Endothelial cell of umbilical vein (primary cell): ENCODE data around the gene EPHA8. TPM values are rescaled to one million over a fixed set of nuclear protein-coding genes. Genes with fewer than 3 reads are reported as not detected.

Experiments used
- BruUV-seq: library from RNA; stranded (reverse); fragments of 400-500 nt; replicated peaks from 2 replicates; lab custom pipeline; 2021; lab: Mats Ljungman, UMichigan
- CTCF ChIA-PET: fragments of 300-600, 350-600 bp; sonication (Branson Sonifier 250); formaldehyde crosslinking; loops from one replicate; lab custom pipeline; 2021; ENCODE audit warnings: antibody characterized with exemption, inconsistent platforms; lab: Charles Lee
- POLR2A ChIA-PET: fragments of 300-600, 350-600 bp; sonication (Branson Sonifier 250); formaldehyde crosslinking; loops from one replicate; lab custom pipeline; 2021; ENCODE audit warnings: antibody characterized with exemption, inconsistent platforms; lab: Charles Lee
- DNase-seq: peaks from one replicate; pipeline ENCODE4 v3.0.0-alpha.2; 2011; ENCODE audit warnings: low read depth, low spot score
- FAIRE-seq: peaks from 2 replicates; lab custom pipeline; 2011; peaks lifted over from hg19 to GRCh38; lab: Jason Lieb, UNC
- H2AFZ ChIP-seq: 2 replicates; pipeline ENCODE4 v1.6.0; 2012; ENCODE audit warnings: low read depth, low read length, control low read depth, inconsistent platforms
- H3K27ac ChIP-seq: 2 replicates; pipeline ENCODE4 v1.5.1; 2011; ENCODE audit warnings: low read depth, mild to moderate bottlenecking, control low read depth, low read length, moderate library complexity; ENCODE audit not compliant: insufficient read depth
- H3K27me3 ChIP-seq, 2 experiments: 2 replicates each; pipeline versions ENCODE4 v1.6.0 to v1.6.1; 2011; ENCODE audit warnings: low read length in 2 of 2, mixed read lengths in 1 of 2; ENCODE audit not compliant: control insufficient read depth in 2 of 2, insufficient read depth in 2 of 2
- H3K36me3 ChIP-seq, 2 experiments: 2 replicates in 1 of 2; 3 replicates in 1 of 2; pipeline ENCODE4 v1.5.1; 2011; ENCODE audit warnings: low read length in 2 of 2, mild to moderate bottlenecking in 1 of 2, moderate library complexity in 1 of 2; ENCODE audit not compliant: control insufficient read depth in 2 of 2, insufficient read depth in 2 of 2; ENCODE audit errors: extremely low read depth in 1 of 2
- H3K4me1 ChIP-seq: 3 replicates; pipeline ENCODE4 v1.5.1; 2011; ENCODE audit warnings: mild to moderate bottlenecking, low read length; ENCODE audit not compliant: control insufficient read depth, insufficient read depth; ENCODE audit errors: extremely low read depth
- H3K4me2 ChIP-seq: 2 replicates; pipeline ENCODE4 v1.6.1; 2011; ENCODE audit warnings: low read length, control low read depth, mixed read lengths; ENCODE audit not compliant: insufficient read depth
- H3K4me3 ChIP-seq, 3 experiments: fragments of 200-600 bp in 1 of 3; sonication (generic), shearing (Covaris generic) in 1 of 3; replicated peaks in 1 of 3; 2 replicates each; pipeline ENCODE4 v1.5.1; 2011 to 2016; ENCODE audit warnings: control low read depth in 3 of 3, low read length in 3 of 3, mild to moderate bottlenecking in 2 of 3, inconsistent platforms in 1 of 3, low read depth in 1 of 3, moderate library complexity in 1 of 3; ENCODE audit not compliant: insufficient read depth in 1 of 3
- H3K79me2 ChIP-seq: 2 replicates; pipeline ENCODE4 v1.6.0; 2012; ENCODE audit warnings: low read length, inconsistent platforms; ENCODE audit not compliant: control insufficient read depth, insufficient read depth
- H3K9ac ChIP-seq: replicated peaks from 2 replicates; pipeline ENCODE3; 2011; ENCODE audit warnings: low read length, control low read depth; ENCODE audit not compliant: insufficient read depth; ENCODE audit errors: extremely low read depth
- H3K9me1 ChIP-seq: replicated peaks from 3 replicates; pipeline ENCODE4 v1.6.0; 2011; ENCODE audit warnings: mild to moderate bottlenecking, low read length; ENCODE audit not compliant: control insufficient read depth, insufficient read depth; ENCODE audit errors: extremely low read depth
- H3K9me3 ChIP-seq: replicated peaks from 2 replicates; pipeline ENCODE4 v1.5.1; 2012; ENCODE audit warnings: low read length, inconsistent platforms; ENCODE audit not compliant: control insufficient read depth, insufficient read depth
- H4K20me1 ChIP-seq: replicated peaks from 2 replicates; pipeline ENCODE3; 2011; ENCODE audit warnings: mild to moderate bottlenecking, low read length; ENCODE audit not compliant: control insufficient read depth, insufficient read depth; ENCODE audit errors: extremely low read depth
- EZH2 ChIP-seq: IDR thresholded peaks from 2 replicates; pipeline ENCODE4 v1.6.1; 2012; ENCODE audit warnings: borderline replicate concordance, low read depth, mild to moderate bottlenecking, moderate library complexity, low read length, inconsistent platforms; ENCODE audit not compliant: severe bottlenecking
- FOS ChIP-seq: IDR thresholded peaks from 2 replicates; pipeline ENCODE4 v1.6.1; 2011; ENCODE audit warnings: mild to moderate bottlenecking, low read length, moderate library complexity, borderline replicate concordance; ENCODE audit not compliant: insufficient read depth
- GATA2 ChIP-seq: IDR thresholded peaks from 2 replicates; pipeline ENCODE4 v1.7.0; 2011; ENCODE audit warnings: low read depth, mild to moderate bottlenecking, moderate library complexity, mixed read lengths, low read length; ENCODE audit not compliant: insufficient read length, insufficient read depth
- JUN ChIP-seq: IDR thresholded peaks from 2 replicates; pipeline ENCODE4 v1.6.1; 2011; ENCODE audit warnings: borderline replicate concordance, low read depth; ENCODE audit not compliant: insufficient read length, insufficient read depth
- MYC ChIP-seq: IDR thresholded peaks from one replicate; pipeline ENCODE4 v1.6.1; 2011; ENCODE audit warnings: mild to moderate bottlenecking, low read depth, low read length
- POLR2A ChIP-seq: IDR thresholded peaks from 2 replicates; pipeline ENCODE4 v1.6.1; 2012; ENCODE audit warnings: low read depth, mild to moderate bottlenecking, control low read depth, low read length
- POLR2AphosphoS5 ChIP-seq: IDR thresholded peaks from 2 replicates; pipeline ENCODE4 v1.6.1; 2012; ENCODE audit warnings: low read depth, mild to moderate bottlenecking, control low read depth, low read length, moderate library complexity; ENCODE audit not compliant: insufficient read depth
- dilution Hi-C: fragments of 300-500 bp; cut with MboI; formaldehyde crosslinking; loops from one replicate; pipeline ENCODE4 v1.15.0; 2019; ENCODE audit warnings: low sequenced_read_pairs; ENCODE audit not compliant: extremely low pct_ligation_motif_present
- intact Hi-C: fragments of 100-400 bp; cut with micrococcal nuclease; formaldehyde crosslinking; loops from one replicate; pipeline ENCODE4 v1.10.0; 2022
- polyA plus RNA-seq, 4 experiments: library from polyadenylated mRNA; depleted of rRNA in 3 of 4; stranded (reverse) in 3 of 4; unstranded in 1 of 4; fragments of >200 nt; gene quantifications; 2 replicates each; pipeline versions ENCODE4 v1.2.1 to v1.2.3, GENCODE V29; 2011 to 2012; ENCODE audit warnings: missing spikeins in 1 of 4
- total RNA-seq: library from RNA; stranded (reverse); gene quantifications from 2 replicates; pipeline ENCODE4 v1.2.3, GENCODE V29; 2021
- TF ChIP-seq, protein P1 (sequence below): IDR thresholded peaks from 2 replicates; pipeline ENCODE4 v1.6.1; 2011; ENCODE audit not compliant: insufficient read depth, insufficient read length
- TF ChIP-seq, protein P2 (sequence below), 2 donors: IDR thresholded peaks; 1 replicate in 1 of 2; 2 replicates in 1 of 2; pipeline ENCODE4 v1.5.1; 2011; ENCODE audit warnings: low read length in 2 of 2, mild to moderate bottlenecking in 2 of 2, moderate library complexity in 2 of 2, control low read depth in 1 of 2, inconsistent platforms in 1 of 2, low read depth in 1 of 2; ENCODE audit not compliant: insufficient read depth in 1 of 2; ENCODE audit errors: extremely low read depth in 1 of 2

EPHA8 gene
- total and polyA plus RNA-seq, 2 donors (not counting 3 experiments of a cell fraction or from before 2014, with no cell fraction given) = not detected

DNA sequence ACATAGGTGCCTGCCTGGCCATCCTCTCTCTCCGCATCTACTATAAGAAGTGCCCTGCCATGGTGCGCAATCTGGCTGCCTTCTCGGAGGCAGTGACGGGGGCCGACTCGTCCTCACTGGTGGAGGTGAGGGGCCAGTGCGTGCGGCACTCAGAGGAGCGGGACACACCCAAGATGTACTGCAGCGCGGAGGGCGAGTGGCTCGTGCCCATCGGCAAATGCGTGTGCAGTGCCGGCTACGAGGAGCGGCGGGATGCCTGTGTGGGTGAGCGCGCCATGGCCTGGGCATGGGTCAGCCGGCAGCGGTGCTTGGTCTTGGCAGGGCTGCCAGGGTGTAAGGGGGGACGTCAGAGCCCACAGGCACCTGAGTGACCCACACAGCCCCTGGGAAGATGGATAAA is 13.3 kb downstream of the EPHA8 start:
- BruUV-seq = no TSS peak
- Histone ChIP-seq H2AFZ (no peak overlapping the region), H4K20me1 (no peaks in the 10 kb centered on the region), H3K9me1 (no peaks in the 10 kb centered on the region), H3K4me1 (no peaks in the 10 kb centered on the region), H3K9ac (no peak overlapping the region), H3K79me2 (no peaks in the 10 kb centered on the region), H3K36me3 (no peaks in the 10 kb centered on the region), H3K4me3 (no peak overlapping the region), H3K27ac (no peak overlapping the region), H3K9me3 (no peaks in the 10 kb centered on the region), H3K4me2 (no peak overlapping the region), H3K27me3 (no peaks in the 10 kb centered on the region)
- dilution Hi-C loops (no loop called here), intact Hi-C loops (no loop called here)
- FAIRE-seq = no peak
- ChIA-PET CTCF (no interaction called here), POLR2A (no interaction called here)
- DNase-seq = no peak
- no peak for TF ChIP-seq JUN
- TF ChIP-seq EZH2 = no peak
- no peak for TF ChIP-seq POLR2A
- no peak for TF ChIP-seq MYC
- TF ChIP-seq, protein P1, sequence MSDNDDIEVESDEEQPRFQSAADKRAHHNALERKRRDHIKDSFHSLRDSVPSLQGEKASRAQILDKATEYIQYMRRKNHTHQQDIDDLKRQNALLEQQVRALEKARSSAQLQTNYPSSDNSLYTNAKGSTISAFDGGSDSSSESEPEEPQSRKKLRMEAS = no peak
- no peak for TF ChIP-seq FOS
- TF ChIP-seq, protein P2, sequence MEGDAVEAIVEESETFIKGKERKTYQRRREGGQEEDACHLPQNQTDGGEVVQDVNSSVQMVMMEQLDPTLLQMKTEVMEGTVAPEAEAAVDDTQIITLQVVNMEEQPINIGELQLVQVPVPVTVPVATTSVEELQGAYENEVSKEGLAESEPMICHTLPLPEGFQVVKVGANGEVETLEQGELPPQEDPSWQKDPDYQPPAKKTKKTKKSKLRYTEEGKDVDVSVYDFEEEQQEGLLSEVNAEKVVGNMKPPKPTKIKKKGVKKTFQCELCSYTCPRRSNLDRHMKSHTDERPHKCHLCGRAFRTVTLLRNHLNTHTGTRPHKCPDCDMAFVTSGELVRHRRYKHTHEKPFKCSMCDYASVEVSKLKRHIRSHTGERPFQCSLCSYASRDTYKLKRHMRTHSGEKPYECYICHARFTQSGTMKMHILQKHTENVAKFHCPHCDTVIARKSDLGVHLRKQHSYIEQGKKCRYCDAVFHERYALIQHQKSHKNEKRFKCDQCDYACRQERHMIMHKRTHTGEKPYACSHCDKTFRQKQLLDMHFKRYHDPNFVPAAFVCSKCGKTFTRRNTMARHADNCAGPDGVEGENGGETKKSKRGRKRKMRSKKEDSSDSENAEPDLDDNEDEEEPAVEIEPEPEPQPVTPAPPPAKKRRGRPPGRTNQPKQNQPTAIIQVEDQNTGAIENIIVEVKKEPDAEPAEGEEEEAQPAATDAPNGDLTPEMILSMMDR (IDR thresholded peaks at IDR 0.05; ENCODE audit: extremely low read depth in 1 of 2, insufficient read depth in 1 of 2, low read depth in 1 of 2, low read length in 2 of 2) = no peak
- TF ChIP-seq POLR2AphosphoS5 = no peak
- no peak for TF ChIP-seq GATA2
